SKM-1 (cell line): ENCODE results near the gene PYGB.
"Not testable (repeated sequence)": the region's sequence is repeated elsewhere in the genome, so short reads cannot be mapped to it uniquely, and the experiment has no call there.

Experiments
- DNase-seq: peaks from one replicate; lab custom pipeline; 2025; ENCODE audit not compliant: unreplicated experiment; lab: John Stamatoyannopoulos, UW

The PYGB gene

DNA sequence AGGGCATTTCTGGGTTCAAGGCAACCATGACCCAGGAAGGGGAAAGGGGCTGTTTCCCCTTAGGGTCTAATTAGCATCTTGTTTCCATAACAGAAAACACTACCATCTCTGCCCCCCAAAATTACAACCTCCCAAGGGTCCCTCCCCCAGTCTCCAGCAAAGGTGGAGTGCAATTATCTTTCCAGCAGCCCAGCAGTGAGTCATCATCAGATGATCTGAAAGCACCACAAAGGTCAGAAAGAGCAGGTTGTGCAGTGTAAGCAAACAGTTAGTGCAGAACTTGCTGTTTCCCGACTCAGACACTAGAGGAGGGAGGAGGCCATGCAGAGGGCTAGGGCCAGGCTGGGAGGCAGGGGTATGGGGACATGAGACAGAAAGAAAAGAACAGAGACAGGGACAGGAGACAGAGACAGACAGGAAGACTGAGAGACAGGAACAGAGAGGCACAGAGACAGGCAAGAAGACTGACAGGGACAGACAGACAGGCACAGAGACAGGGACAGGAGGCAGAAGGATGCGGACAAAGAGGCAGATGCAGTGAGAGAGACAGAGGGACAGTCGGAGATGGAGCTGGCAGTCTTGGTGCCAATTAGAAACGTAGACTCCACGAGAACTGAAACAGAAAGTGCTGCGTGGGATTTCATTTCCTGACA lies 62.5 kb downstream of the PYGB start:
- no peak for DNase-seq

GRCh38 chr20:25310921-25311728 lies 63.2 kb downstream of the PYGB start:
- DNase-seq: no peak

GRCh38 chr20:25312716-25313115 lies 64.8 kb downstream of the PYGB start:
- not testable (repeated sequence) for DNase-seq

DNA sequence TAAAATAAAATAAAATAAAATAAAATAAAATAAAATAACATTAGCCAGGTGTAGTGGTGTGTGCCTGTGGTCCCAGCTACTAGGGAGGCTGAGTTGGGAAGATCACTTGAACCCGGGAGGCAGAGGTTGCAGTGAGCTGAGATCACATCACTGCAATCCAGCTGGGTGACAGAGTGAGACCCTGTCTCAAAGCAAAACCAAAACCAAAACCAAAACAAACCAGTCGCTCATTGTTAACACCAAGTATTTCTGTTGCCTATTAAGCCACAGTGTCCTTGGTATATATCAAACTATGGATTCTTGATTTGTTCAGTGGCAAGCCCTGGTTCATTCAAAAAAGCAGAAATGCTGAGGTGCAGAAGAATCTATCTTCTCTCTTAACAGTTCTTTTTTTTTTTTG lies 65.7 kb downstream of the PYGB start:
- no peak for DNase-seq

- DNase-seq: no peak
Measured at GRCh38 chr20:25314497-25315417, 66.9 kb downstream of the PYGB start.

DNA sequence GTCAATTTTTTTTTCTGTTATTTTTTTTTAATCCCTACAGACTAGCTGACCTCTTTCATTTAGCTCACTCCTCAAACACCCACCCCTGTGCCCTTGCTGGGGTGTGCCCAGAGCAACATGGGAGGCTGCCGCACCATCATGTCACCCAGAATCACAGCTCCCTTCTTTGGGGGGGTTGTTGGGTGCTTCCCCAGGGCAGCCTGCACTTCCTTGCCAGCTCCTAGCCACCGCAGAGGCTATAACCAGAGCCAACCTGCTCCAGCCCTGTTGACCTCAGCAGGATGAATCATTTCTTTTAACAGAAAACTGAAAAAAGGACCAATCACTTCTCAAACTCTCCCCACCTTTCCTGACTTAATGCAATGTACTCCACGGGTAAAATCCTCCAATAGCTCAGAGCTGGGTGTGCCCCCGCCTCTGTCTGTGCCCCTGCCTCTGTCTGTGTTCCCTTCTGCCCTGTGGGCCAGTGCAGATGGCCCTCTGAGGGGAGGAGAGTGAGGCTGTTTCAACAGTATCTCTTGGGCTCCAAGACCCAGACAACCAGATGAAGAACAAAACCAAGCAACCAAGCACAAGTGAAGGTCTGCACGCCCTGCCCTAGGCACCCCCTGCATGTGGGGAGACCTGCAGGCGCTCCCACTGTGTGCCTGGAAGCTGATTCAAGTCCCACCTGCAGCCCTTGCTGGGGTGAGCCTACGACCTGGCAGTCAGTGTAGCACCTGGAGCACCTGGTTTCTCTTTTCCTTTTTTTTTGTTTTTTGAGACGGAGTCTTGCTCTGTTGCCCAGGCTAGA lies 67.7 kb downstream of the PYGB start:
- no peak for DNase-seq

DNA sequence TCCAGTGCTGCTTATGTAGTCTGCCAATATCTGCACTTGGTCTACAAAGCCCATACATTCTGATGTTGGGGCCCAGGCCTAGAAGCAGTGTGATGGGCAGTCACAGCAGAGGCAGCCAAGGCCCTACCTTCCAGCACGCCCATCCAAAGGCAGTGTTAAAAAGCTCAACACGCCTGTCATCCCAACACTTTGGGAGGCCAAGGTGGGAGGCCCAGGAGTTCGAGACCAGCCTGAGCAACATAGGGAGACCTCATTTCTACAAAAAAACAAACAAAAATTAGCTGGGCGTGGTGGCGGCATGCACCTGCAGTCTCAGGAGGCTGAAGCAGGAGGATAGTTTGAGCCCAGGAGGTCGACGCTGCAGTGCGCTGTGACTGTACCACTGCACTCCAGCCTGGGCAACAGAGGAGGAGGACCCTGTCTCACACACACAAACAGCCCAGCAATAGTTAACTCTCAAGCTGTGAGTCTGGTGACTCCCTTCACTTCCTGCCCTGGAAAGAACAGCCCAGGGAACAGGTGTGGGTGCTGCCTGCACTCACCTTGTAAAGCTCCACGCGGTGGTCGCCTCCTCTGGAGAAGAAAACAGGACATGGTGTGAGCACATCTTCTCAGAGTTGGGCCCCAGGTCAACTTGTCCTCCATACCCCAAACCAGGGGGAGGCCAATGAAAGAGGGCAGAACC lies 68.8 kb downstream of the PYGB start:
- DNase-seq: no peak

DNA sequence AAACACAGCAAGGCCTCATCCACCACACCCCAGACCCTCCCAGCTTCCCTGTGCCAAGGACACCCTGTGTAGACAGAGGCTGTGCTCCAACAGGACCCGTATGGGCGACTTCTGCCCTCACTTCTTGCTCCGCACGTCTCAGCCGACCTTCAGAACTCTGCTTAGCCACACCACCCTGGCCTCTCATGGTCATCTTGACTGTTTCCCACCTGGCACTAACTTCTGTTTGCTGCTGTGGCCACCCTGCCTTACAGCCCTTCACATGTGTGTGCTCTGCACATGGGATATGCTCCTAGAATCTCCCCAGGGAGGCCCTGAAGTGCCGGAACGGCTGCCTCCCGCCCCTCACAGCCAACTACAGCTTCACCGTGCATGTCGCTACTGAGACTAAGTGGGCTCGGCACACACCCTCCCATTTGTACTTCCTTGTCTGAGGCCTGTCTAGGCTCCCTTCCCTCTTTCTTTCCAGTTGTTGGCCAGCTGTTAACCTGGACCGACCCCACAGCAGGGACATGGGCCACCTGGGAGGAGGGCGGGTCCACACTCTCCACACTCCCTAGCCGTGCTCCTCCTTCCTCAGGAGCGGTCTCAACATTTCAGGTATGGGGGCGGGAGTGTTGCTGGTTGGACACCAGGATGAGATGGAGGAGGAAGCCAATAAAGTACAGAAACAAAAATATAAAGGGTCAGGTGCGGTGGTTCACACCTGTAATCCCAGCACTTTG lies 69.6 kb downstream of the PYGB start:
- DNase-seq: no peak

- DNase-seq: no peak
Measured at GRCh38 chr20:25318471-25319240, 70.8 kb downstream of the PYGB start.

DNA sequence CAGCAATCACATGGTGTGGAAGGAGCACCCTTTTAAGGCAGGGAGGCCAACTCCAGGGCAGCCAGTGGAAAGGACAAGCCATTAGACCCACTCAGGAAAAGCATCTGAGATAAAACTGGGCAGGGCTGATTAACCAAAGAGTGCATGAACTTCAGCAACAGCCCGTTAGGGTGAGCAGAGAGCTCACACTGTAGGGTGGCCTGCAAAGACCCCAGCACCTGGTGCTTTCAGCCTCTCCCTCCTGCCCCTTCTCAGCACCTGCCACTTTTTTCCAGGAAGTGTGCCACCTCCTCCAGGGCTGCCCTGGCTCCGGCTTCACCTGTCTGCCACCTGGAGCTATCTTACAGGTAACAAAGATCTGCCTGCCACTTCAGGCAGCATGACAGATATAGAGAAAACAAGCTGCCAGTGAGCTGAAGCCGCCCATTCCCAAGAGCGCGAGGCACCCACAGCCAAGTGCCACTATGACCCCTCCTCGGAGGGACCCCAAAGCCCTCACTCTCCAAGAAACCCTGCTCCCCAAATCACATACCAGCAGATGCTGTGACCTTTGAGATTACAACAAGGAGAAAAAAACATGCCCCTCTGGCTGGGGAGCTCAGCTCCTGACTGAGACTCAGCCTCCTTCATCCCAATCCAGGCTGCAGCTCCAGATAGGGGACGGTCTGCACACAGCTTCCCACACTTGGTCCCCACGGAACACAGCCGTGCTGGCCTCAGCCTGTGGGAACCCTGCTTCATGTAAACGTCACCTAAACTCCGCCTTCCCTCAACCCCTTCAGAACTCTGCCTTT lies 71.6 kb downstream of the PYGB start:
- DNase-seq: no peak

DNA sequence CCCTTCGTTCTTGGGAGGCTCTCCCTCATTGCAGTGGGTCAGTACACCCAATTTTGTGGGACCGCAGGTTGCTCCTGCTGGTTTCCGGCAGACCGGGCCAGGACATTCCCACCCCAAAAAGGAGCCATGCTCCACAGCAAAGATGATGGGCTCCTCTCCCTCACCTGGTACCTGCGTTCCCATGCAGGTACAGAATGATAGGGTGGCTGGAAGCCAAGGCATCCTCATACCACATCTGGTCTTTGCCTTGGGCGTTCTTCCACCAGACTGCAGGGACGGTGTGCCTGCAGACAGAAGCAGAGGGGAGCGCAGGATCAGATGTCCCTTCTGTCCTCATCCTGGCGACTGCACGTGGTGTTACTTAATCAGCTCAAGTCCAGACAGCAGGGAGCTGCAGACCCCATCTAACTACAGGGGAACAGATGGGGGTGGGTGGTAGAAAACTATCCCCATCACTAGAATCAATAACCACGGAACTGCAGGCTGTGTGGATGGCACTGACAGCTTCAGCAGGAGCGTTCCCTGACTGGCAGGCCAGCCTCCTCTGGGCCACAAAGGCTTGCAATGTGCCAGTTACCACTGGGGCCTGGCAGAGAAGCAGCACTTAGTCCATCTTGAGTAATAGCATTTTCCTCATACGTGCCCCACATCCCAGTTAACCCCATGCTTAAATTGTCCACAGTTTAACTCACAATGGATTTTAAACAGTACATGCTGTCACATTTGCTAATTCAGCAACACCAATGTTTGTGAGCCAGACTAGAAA lies 72.3 kb downstream of the PYGB start:
- no peak for DNase-seq

- DNase-seq: no peak
Measured at GRCh38 chr20:25321262-25321831, 73.5 kb downstream of the PYGB start.

- no peak for DNase-seq
Measured at GRCh38 chr20:25321991-25322390, 74.1 kb downstream of the PYGB start.

DNA sequence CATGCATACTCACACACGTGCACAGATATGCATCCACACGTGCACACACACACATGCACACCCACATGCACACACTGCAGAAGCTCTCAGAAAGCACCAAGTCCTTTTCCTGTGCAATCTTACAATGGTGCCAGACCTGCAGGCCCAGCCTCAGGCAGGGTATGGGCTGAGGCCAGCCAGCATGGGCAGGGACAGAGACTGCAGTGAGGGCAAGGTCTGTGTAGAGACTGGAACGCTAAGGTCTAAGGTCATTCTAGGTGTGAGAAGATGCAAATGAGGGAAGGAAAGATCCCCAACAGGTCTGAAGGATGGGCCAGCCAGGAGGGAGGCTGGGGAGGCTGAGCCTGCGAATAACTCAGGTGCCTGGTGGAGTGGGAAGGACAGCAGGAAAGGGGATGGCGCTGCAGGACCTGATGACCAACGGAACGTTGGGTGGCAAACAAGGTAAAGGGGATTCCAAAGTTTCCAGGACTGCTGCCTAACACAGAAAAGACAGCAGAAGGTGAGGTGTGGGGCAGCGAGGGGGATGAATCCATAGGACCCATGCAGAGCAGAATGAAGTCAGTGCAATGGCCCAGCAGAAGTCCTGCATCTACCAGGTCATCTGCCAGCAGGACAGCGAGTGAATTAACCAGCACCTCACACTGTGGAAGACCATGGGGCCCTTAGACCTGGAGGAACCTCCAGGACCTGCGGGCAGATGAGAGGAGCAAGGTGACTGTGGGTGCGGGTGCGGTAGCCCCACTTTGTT lies 75.8 kb downstream of the PYGB start:
- DNase-seq: no peak

DNA sequence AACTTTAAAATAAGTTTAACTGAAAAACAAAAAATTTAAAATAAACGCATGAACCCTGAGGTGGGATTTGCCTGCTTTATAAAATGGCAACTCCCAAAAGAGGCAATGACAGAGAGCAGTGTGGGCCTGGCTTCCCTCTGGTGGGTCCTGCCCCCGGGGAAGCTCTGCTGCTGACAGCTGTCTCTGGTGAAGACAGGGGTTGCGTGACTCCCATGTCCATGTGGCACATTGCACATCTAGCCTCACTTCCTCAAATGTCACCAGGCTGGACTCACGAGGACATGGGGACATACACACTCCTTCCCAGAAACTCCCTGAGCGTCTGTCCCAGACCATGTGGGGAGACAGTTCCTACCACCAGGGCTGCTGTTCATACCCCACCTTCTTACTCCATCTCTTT lies 76.5 kb downstream of the PYGB start:
- peak; percentile 35 for DNase-seq

DNA sequence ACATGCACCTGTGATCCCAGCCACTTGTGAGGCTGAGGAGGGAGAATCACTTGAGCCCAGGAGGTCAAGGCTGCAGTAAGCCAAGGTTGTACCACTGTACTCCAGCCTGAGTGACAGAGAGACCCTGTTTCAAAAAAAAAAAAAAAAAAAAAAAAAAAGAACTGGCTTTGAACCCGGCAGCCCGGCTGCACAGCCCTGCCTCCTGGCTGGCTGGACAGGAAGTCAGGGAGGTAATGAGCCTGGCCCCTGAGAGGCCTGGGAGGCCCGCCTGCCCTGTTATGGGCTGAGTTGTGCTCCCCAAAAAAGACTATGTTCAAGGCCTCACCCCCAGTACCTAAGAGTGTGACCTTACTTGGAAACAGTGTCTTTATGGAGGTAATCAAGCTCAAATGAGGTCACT lies 77.2 kb downstream of the PYGB start:
- DNase-seq: no peak
